HG03066 (cell line): Measurements from ENCODE around the gene KIT.

ENCODE experiments used
- ATAC-seq: cut with Tn5 transposase; IDR thresholded peaks from one replicate; pipeline ENCODE4 v1.9.1; 2021; ENCODE audit warnings: low read depth; ENCODE audit not compliant: unreplicated experiment

KIT gene

GRCh38 chr4:54695337-54695736 is 37.6 kb downstream of the KIT start:
- no peak for ATAC-seq

GRCh38 chr4:54695788-54696187 is 38.0 kb downstream of the KIT start:
- ATAC-seq = no peak

GRCh38 chr4:54696649-54697048 is 38.9 kb downstream of the KIT start:
- ATAC-seq = no peak

- ATAC-seq = no peak
Observed at GRCh38 chr4:54700986-54701385, 43.2 kb downstream of the KIT start.

- ATAC-seq = no peak
Observed at GRCh38 chr4:54703182-54703581, 45.4 kb downstream of the KIT start.

GRCh38 chr4:54707406-54707805 is 49.6 kb downstream of the KIT start:
- no peak for ATAC-seq

GRCh38 chr4:54708339-54709279 is 50.9 kb downstream of the KIT start:
- ATAC-seq = no peak

GRCh38 chr4:54709400-54709799 is 51.6 kb downstream of the KIT start:
- no peak for ATAC-seq

GRCh38 chr4:54712206-54712605 is 54.4 kb downstream of the KIT start:
- ATAC-seq = no peak

GRCh38 chr4:54714631-54715030 is 56.9 kb downstream of the KIT start:
- ATAC-seq = no peak

GRCh38 chr4:54716478-54717065 is 58.8 kb downstream of the KIT start:
- ATAC-seq = no peak

- ATAC-seq = no peak
Observed at GRCh38 chr4:54717694-54718093, 59.9 kb downstream of the KIT start.

GRCh38 chr4:54719378-54719777 is 61.6 kb downstream of the KIT start:
- no peak for ATAC-seq

GRCh38 chr4:54723220-54723619 is 65.5 kb downstream of the KIT start:
- no peak for ATAC-seq

GRCh38 chr4:54723820-54724219 is 66.1 kb downstream of the KIT start:
- no peak for ATAC-seq

- no peak for ATAC-seq
Observed at GRCh38 chr4:54726907-54727306, 69.2 kb downstream of the KIT start.

GRCh38 chr4:54727346-54727745 is 69.6 kb downstream of the KIT start:
- no peak for ATAC-seq

- ATAC-seq = no peak
Observed at GRCh38 chr4:54728368-54728767, 70.6 kb downstream of the KIT start.

- ATAC-seq = no peak
Observed at GRCh38 chr4:54729256-54729655, 71.5 kb downstream of the KIT start.

- no peak for ATAC-seq
Observed at GRCh38 chr4:54730581-54730980, 72.8 kb downstream of the KIT start.

GRCh38 chr4:54731552-54731951 is 73.8 kb downstream of the KIT start:
- ATAC-seq = no peak

GRCh38 chr4:54731976-54732375 is 74.2 kb downstream of the KIT start:
- ATAC-seq = no peak
